ENCODE measurements around the gene CERS5.

CERS5 gene

GRCh38 chr12:50081096-50081808, 85.9 kb downstream of the CERS5 start:
- no peak for DNase-seq (ENCODE audit: low spot score)
- TF ChIP-seq CTCF (IDR thresholded peaks at IDR 0.05; ENCODE audit: borderline replicate concordance, control extremely low read depth, extremely low read depth, insufficient read depth, missing control alignments) = no peak
- in situ Hi-C loops (cut with MboI; ENCODE audit: low sequenced_read_pairs, unreplicated experiment) = loop anchor here (5.0 kb wide), 1 partner anchor 91 kb away; no protein-coding TSS in a partner anchor

GRCh38 chr12:50079771-50080170, 87.4 kb downstream of the CERS5 start:
- no peak for DNase-seq (ENCODE audit: low spot score)
- in situ Hi-C loops (cut with MboI; ENCODE audit: low sequenced_read_pairs, unreplicated experiment) = loop anchor here (5.0 kb wide), 1 partner anchor 93 kb away; no protein-coding TSS in a partner anchor
- no peak for TF ChIP-seq CTCF (IDR thresholded peaks at IDR 0.05; ENCODE audit: borderline replicate concordance, control extremely low read depth, extremely low read depth, insufficient read depth, missing control alignments)

Measured in GM13976 (cell line).